ENCODE measurements around the gene COX10.
A peak's percentile ranks its signal among the peaks of the same experiment; 100 is the strongest.

The COX10 gene

DNA sequence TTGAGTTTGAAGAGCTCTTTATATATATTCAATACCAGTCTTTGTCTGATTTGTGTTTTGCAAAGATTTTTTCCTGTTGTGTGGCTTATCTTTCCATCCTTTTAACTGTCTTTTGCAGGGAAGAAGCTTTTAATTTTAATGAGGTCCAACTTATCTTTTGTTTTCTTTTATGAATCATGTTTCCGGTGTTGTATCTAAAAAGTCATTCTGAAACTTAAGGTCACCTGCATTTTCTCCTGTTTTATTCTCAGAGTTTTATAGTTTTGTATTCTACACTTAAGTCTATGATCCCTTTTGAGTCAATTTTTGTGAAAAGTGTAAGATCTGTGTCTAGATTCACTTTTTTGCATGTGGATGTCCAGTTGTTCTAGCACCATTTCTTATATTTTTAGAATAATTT, 24.6 kb upstream of the COX10 start:
- TF ChIP-seq, protein P1, sequence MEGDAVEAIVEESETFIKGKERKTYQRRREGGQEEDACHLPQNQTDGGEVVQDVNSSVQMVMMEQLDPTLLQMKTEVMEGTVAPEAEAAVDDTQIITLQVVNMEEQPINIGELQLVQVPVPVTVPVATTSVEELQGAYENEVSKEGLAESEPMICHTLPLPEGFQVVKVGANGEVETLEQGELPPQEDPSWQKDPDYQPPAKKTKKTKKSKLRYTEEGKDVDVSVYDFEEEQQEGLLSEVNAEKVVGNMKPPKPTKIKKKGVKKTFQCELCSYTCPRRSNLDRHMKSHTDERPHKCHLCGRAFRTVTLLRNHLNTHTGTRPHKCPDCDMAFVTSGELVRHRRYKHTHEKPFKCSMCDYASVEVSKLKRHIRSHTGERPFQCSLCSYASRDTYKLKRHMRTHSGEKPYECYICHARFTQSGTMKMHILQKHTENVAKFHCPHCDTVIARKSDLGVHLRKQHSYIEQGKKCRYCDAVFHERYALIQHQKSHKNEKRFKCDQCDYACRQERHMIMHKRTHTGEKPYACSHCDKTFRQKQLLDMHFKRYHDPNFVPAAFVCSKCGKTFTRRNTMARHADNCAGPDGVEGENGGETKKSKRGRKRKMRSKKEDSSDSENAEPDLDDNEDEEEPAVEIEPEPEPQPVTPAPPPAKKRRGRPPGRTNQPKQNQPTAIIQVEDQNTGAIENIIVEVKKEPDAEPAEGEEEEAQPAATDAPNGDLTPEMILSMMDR (IDR thresholded peaks at IDR 0.05; ENCODE audit: insufficient read depth, low read depth, low read length, missing control alignments) = no peak
- peak; percentile 8 for DNase-seq (ENCODE audit: low read depth)

GRCh38 chr17:14046978-14047377, 22.3 kb upstream of the COX10 start:
- no peak overlapping the region for H3K4me3 ChIP-seq (ENCODE audit: low read depth, low read length)
- TF ChIP-seq, protein P1 (IDR thresholded peaks at IDR 0.05; ENCODE audit: insufficient read depth, low read depth, low read length, missing control alignments) = no peak
- DNase-seq (ENCODE audit: low read depth) = no peak

More for the DNA sequence above, 24.6 kb upstream of the COX10 start:
- H3K4me3 ChIP-seq (ENCODE audit: low read depth, low read length) = no peak overlapping the region

- no peak for DNase-seq (ENCODE audit: low read depth)
- H3K4me3 ChIP-seq (ENCODE audit: low read depth, low read length) = no peak overlapping the region
- TF ChIP-seq, protein P1 (IDR thresholded peaks at IDR 0.05; ENCODE audit: insufficient read depth, low read depth, low read length, missing control alignments) = no peak
Observed at GRCh38 chr17:14047591-14047990, 21.7 kb upstream of the COX10 start.

GRCh38 chr17:14048169-14048568, 21.1 kb upstream of the COX10 start:
- TF ChIP-seq, protein P1 (IDR thresholded peaks at IDR 0.05; ENCODE audit: insufficient read depth, low read depth, low read length, missing control alignments) = peak; percentile 26
- DNase-seq (ENCODE audit: low read depth) = no peak
- H3K4me3 ChIP-seq (ENCODE audit: low read depth, low read length) = no peak overlapping the region

DNA sequence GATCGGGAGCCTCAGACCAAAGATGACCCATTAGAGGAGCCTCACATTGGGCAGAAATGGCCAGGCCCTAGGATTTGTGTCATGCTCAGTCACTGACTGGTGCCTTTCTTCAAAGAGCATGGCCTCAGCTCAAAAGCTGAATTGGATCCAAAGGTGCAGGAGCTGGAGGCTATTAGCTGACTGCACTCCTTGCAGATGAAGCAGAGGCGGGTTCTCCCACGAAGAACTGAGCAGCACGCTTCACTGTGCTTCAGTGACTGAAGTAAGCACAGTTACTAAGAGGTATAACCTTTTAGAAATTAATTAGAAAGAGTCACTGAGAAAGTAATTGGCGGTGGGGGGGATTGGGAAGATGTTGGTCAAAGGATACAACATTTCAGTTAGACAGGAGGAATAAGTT, 18.7 kb upstream of the COX10 start:
- TF ChIP-seq, protein P1 (IDR thresholded peaks at IDR 0.05; ENCODE audit: insufficient read depth, low read depth, low read length, missing control alignments) = no peak
- H3K4me3 ChIP-seq (ENCODE audit: low read depth, low read length) = no peak overlapping the region
- no peak for DNase-seq (ENCODE audit: low read depth)

DNA sequence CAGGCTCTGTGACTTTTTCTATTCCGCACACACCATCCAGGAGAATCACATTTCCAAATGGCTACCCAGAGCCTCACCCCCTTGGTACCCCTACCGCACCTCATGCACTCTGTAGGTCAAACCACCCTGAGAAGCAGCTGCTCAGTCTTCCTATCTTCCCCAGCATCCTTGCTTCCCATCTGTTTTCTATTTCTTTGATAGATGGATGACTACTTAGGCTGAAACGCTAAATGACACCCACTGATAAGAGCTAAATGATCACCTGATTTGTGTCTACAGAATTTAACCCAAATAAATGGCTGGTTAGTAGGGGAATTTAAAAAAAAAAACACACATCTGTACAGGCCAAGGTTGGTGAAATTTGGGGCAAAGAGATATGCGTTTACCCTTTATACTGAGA, 17.6 kb upstream of the COX10 start:
- DNase-seq (ENCODE audit: low read depth) = no peak
- TF ChIP-seq, protein P1 (IDR thresholded peaks at IDR 0.05; ENCODE audit: insufficient read depth, low read depth, low read length, missing control alignments) = no peak
- H3K4me3 ChIP-seq (ENCODE audit: low read depth, low read length) = no peak overlapping the region

GRCh38 chr17:14052886-14053615, 16.3 kb upstream of the COX10 start:
- no peak for DNase-seq (ENCODE audit: low read depth)
- TF ChIP-seq, protein P1 (IDR thresholded peaks at IDR 0.05; ENCODE audit: insufficient read depth, low read depth, low read length, missing control alignments) = no peak

More at GRCh38 chr17:14052886-14053615, 16.3 kb upstream of the COX10 start:
- no peak overlapping the region for H3K4me3 ChIP-seq (ENCODE audit: low read depth, low read length)
